HepG2 (cell line): ENCODE results near the gene RNASE7.

Experiments used
- BRCA1 ChIP-seq: sonication (generic); formaldehyde crosslinking; IDR thresholded peaks from 2 replicates; pipeline ENCODE4 v1.4.0; 2020; ENCODE audit warnings: missing genetic modification reagents
- EZH2 ChIP-seq: conservative IDR thresholded peaks from 2 replicates; pipeline ENCODE4 v1.6.1; 2012; ENCODE audit warnings: mild to moderate bottlenecking, low read depth, low read length, moderate library complexity
- GLI4 ChIP-seq: sonication (generic); formaldehyde crosslinking; IDR thresholded peaks from 2 replicates; pipeline ENCODE4 v1.5.1; 2020; ENCODE audit warnings: missing genetic modification reagents, mild to moderate bottlenecking, moderate library complexity, borderline replicate concordance
- IKZF4 ChIP-seq: sonication (generic); formaldehyde crosslinking; IDR thresholded peaks from 2 replicates; pipeline ENCODE4 v1.5.1; 2020; ENCODE audit warnings: borderline replicate concordance, mild to moderate bottlenecking, low read depth, missing genetic modification reagents; ENCODE audit errors: not compliant biosample characterization
- POLR2A ChIP-seq, 2 experiments: IDR thresholded peaks; 2 replicates each; pipeline ENCODE4 v1.6.1; 2011; ENCODE audit warnings: low read depth in 2 of 2, low read length in 2 of 2, mild to moderate bottlenecking in 1 of 2, moderate library complexity in 1 of 2; ENCODE audit not compliant: insufficient read depth in 1 of 2
- RXRA ChIP-seq: sonication (generic); formaldehyde crosslinking; IDR thresholded peaks from 2 replicates; pipeline ENCODE4 v1.5.1; 2020; ENCODE audit warnings: missing genetic modification reagents
- TAF1 ChIP-seq: sonication (generic); formaldehyde crosslinking; IDR thresholded peaks from 2 replicates; pipeline ENCODE4 v1.4.0; 2020; ENCODE audit warnings: missing genetic modification reagents
- TOE1 ChIP-seq: sonication (generic); formaldehyde crosslinking; IDR thresholded peaks from 2 replicates; pipeline ENCODE4 v1.4.0; 2020; ENCODE audit warnings: mild to moderate bottlenecking, missing genetic modification reagents
- ZC3H13 ChIP-seq: sonication (generic); formaldehyde crosslinking; IDR thresholded peaks from 2 replicates; pipeline ENCODE4 v1.8.1; 2023; ENCODE audit warnings: mild to moderate bottlenecking, missing genetic modification reagents, moderate library complexity
- ZNF24 ChIP-seq: fragments of 450-650 bp; IDR thresholded peaks from 2 replicates; pipeline ENCODE4 v1.6.1; 2017; ENCODE audit warnings: antibody characterized with exemption, mild to moderate bottlenecking
- ZNF350 ChIP-seq: sonication (generic); formaldehyde crosslinking; IDR thresholded peaks from 2 replicates; pipeline ENCODE4 v1.4.0; 2020; ENCODE audit warnings: mild to moderate bottlenecking, low read depth, missing genetic modification reagents, borderline replicate concordance
- ZNF766 ChIP-seq: sonication (generic); formaldehyde crosslinking; IDR thresholded peaks from 2 replicates; pipeline ENCODE4 v1.5.0; 2020; ENCODE audit warnings: missing genetic modification reagents, borderline replicate concordance
- TF ChIP-seq, protein P1 (sequence below): sonication (generic); formaldehyde crosslinking; IDR thresholded peaks from 2 replicates; pipeline ENCODE4 v1.4.0; 2020; ENCODE audit warnings: missing genetic modification reagents
- TF ChIP-seq, protein P2 (sequence below): sonication (generic); formaldehyde crosslinking; IDR thresholded peaks from 2 replicates; pipeline ENCODE4 v1.5.0; 2020; ENCODE audit warnings: mild to moderate bottlenecking, missing genetic modification reagents, moderate library complexity

DNA sequence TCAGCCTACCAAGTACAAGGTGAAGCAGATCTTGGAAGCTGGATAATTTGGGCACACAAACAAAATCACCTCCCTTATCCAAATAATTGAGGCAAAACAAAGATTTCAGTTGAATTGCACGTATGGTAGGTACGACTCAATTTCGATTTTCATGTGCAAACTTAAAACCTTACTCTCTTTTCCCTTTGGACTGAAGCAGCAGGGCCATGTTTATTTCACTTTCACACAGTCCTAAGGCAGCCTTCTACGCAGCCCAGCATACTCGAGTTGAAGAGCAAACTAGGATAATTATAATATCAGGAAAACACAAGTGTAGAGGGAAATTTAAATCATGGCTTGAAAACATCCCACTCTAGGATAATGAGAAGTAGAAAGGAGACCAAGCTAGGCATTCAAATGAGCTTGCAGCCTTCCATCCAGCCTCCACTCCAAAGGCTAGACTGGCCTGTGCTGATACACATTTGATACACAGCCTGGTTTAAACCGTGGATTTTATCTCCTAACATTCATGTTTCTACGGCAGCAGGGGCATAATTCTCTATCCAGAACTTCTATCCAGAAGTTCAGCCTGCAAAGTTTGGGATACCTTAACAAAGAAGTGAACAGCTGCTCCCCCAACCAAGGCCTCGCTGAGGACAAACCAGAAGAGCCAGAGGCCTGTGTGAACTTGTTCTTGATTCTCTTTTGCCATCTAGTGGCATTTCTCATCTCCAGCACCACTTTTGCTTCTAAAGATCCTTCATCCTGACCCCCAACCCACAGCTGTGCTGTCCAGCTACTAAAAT, 2.4 kb upstream of the RNASE7 start:
- TF ChIP-seq EZH2 (no peak), BRCA1 (no peak), ZC3H13 (CRISPR knock-in tag) (no peak), ZNF766 (CRISPR knock-in tag) (no peak), TAF1 (CRISPR knock-in tag) (no peak; the same call in 1 of the 2 replicates), ZNF350 (no peak), ZNF24 (no peak), IKZF4 (CRISPR knock-in tag) (no peak), TOE1 (no peak), GLI4 (CRISPR knock-in tag) (no peak), RXRA (CRISPR knock-in tag) (no peak), POLR2A (IDR thresholded peaks at IDR 0.05; ENCODE audit: insufficient read depth in 1 of 2, low read depth in 2 of 2, low read length in 2 of 2) (no peak)
- TF ChIP-seq, protein P1, sequence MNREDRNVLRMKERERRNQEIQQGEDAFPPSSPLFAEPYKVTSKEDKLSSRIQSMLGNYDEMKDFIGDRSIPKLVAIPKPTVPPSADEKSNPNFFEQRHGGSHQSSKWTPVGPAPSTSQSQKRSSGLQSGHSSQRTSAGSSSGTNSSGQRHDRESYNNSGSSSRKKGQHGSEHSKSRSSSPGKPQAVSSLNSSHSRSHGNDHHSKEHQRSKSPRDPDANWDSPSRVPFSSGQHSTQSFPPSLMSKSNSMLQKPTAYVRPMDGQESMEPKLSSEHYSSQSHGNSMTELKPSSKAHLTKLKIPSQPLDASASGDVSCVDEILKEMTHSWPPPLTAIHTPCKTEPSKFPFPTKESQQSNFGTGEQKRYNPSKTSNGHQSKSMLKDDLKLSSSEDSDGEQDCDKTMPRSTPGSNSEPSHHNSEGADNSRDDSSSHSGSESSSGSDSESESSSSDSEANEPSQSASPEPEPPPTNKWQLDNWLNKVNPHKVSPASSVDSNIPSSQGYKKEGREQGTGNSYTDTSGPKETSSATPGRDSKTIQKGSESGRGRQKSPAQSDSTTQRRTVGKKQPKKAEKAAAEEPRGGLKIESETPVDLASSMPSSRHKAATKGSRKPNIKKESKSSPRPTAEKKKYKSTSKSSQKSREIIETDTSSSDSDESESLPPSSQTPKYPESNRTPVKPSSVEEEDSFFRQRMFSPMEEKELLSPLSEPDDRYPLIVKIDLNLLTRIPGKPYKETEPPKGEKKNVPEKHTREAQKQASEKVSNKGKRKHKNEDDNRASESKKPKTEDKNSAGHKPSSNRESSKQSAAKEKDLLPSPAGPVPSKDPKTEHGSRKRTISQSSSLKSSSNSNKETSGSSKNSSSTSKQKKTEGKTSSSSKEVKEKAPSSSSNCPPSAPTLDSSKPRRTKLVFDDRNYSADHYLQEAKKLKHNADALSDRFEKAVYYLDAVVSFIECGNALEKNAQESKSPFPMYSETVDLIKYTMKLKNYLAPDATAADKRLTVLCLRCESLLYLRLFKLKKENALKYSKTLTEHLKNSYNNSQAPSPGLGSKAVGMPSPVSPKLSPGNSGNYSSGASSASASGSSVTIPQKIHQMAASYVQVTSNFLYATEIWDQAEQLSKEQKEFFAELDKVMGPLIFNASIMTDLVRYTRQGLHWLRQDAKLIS = no peak
- TF ChIP-seq, protein P2, sequence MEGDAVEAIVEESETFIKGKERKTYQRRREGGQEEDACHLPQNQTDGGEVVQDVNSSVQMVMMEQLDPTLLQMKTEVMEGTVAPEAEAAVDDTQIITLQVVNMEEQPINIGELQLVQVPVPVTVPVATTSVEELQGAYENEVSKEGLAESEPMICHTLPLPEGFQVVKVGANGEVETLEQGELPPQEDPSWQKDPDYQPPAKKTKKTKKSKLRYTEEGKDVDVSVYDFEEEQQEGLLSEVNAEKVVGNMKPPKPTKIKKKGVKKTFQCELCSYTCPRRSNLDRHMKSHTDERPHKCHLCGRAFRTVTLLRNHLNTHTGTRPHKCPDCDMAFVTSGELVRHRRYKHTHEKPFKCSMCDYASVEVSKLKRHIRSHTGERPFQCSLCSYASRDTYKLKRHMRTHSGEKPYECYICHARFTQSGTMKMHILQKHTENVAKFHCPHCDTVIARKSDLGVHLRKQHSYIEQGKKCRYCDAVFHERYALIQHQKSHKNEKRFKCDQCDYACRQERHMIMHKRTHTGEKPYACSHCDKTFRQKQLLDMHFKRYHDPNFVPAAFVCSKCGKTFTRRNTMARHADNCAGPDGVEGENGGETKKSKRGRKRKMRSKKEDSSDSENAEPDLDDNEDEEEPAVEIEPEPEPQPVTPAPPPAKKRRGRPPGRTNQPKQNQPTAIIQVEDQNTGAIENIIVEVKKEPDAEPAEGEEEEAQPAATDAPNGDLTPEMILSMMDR (CRISPR knock-in tag) = peak; percentile 93
